Limb (tissue), 2 donors: Measurements from ENCODE around the gene CREB3L1.
A peak's percentile ranks its signal among the peaks of the same experiment; 100 is the strongest.

Experiments
- DNase-seq, 2 donors: peaks; one replicate each; pipeline ENCODE4 v3.0.0-alpha.2; 2016; ENCODE audit errors: extremely low spot score in 2 of 2

CREB3L1 gene

GRCh38 chr11:46321757-46322156 lies 44.3 kb downstream of the CREB3L1 start:
- DNase-seq: no peak

- no peak for DNase-seq
These were observed 45.3 kb downstream of the CREB3L1 start for GRCh38 chr11:46322759-46323158.

GRCh38 chr11:46326813-46327416 lies 49.5 kb downstream of the CREB3L1 start:
- DNase-seq: no peak

GRCh38 chr11:46327829-46328228 lies 50.4 kb downstream of the CREB3L1 start:
- DNase-seq: no peak

GRCh38 chr11:46330154-46330553 lies 52.7 kb downstream of the CREB3L1 start:
- no peak for DNase-seq

GRCh38 chr11:46330563-46331281 lies 53.3 kb downstream of the CREB3L1 start:
- peak in 1 of 2 donors; percentile 57 for DNase-seq

- peak in 1 of 2 donors; percentile 22 for DNase-seq
These were observed 54.0 kb downstream of the CREB3L1 start for GRCh38 chr11:46331282-46331984.

- no peak for DNase-seq
These were observed 54.7 kb downstream of the CREB3L1 start for GRCh38 chr11:46332093-46332567.

GRCh38 chr11:46332568-46333393 lies 55.3 kb downstream of the CREB3L1 start:
- peak in 1 of 2 donors; percentile 61 for DNase-seq

GRCh38 chr11:46333394-46333947 lies 56.0 kb downstream of the CREB3L1 start:
- peak in 1 of 2 donors; percentile 48 for DNase-seq

- no peak for DNase-seq
These were observed 56.7 kb downstream of the CREB3L1 start for GRCh38 chr11:46334211-46334610.

- no peak for DNase-seq
These were observed 57.8 kb downstream of the CREB3L1 start for GRCh38 chr11:46335271-46335670.

GRCh38 chr11:46335890-46336562 lies 58.6 kb downstream of the CREB3L1 start:
- peak in 1 of 2 donors; percentile 50 for DNase-seq

- no peak for DNase-seq
These were observed 59.2 kb downstream of the CREB3L1 start for GRCh38 chr11:46336563-46337180.

GRCh38 chr11:46337626-46338345 lies 60.3 kb downstream of the CREB3L1 start:
- DNase-seq: no peak

- peak in 1 of 2 donors; percentile 25 for DNase-seq
These were observed 61.1 kb downstream of the CREB3L1 start for GRCh38 chr11:46338636-46338987.

GRCh38 chr11:46338988-46339666 lies 61.7 kb downstream of the CREB3L1 start:
- DNase-seq: peak in 1 of 2 donors; percentile 55

GRCh38 chr11:46339816-46340215 lies 62.4 kb downstream of the CREB3L1 start:
- DNase-seq: no peak

GRCh38 chr11:46341454-46341853 lies 64.0 kb downstream of the CREB3L1 start:
- DNase-seq: no peak
